GM19395 (cell line): Measurements from ENCODE around the gene CYP27B1.

Experiments used
- ATAC-seq: cut with Tn5 transposase; IDR thresholded peaks from one replicate; pipeline ENCODE4 v1.9.1; 2021; ENCODE audit warnings: mild to moderate bottlenecking, moderate library complexity; ENCODE audit not compliant: unreplicated experiment

Gene CYP27B1

GRCh38 chr12:57766464-57767304 lies at the start of gene CYP27B1:
CYP27B1 (minus strand) TSS chr12:57767078; CDS start chr12:57767041, 37 bp downstream.
- no peak for ATAC-seq

GRCh38 chr12:57816001-57816854 lies 49.4 kb upstream of the CYP27B1 start:
- no peak for ATAC-seq

GRCh38 chr12:57815177-57816000 lies 48.5 kb upstream of the CYP27B1 start:
- ATAC-seq: no peak

GRCh38 chr12:57813971-57814772 lies 47.3 kb upstream of the CYP27B1 start:
- no peak for ATAC-seq

- no peak for ATAC-seq
These were observed 46.5 kb upstream of the CYP27B1 start for GRCh38 chr12:57813111-57813970.

- no peak for ATAC-seq
These were observed 44.3 kb upstream of the CYP27B1 start for GRCh38 chr12:57811028-57811755.

- no peak for ATAC-seq
These were observed 43.6 kb upstream of the CYP27B1 start for GRCh38 chr12:57810450-57810849.

GRCh38 chr12:57809425-57809824 lies 42.5 kb upstream of the CYP27B1 start:
- ATAC-seq: no peak

GRCh38 chr12:57808351-57808750 lies 41.5 kb upstream of the CYP27B1 start:
- ATAC-seq: no peak

- no peak for ATAC-seq
These were observed 40.4 kb upstream of the CYP27B1 start for GRCh38 chr12:57807285-57807684.

GRCh38 chr12:57806677-57807076 lies 39.8 kb upstream of the CYP27B1 start:
- ATAC-seq: no peak

GRCh38 chr12:57803319-57803893 lies 36.5 kb upstream of the CYP27B1 start:
- ATAC-seq: no peak

GRCh38 chr12:57802607-57803006 lies 35.7 kb upstream of the CYP27B1 start:
- ATAC-seq: no peak

GRCh38 chr12:57800965-57801364 lies 34.1 kb upstream of the CYP27B1 start:
- ATAC-seq: no peak

- ATAC-seq: no peak
These were observed 31.1 kb upstream of the CYP27B1 start for GRCh38 chr12:57797933-57798332.

GRCh38 chr12:57796996-57797395 lies 30.1 kb upstream of the CYP27B1 start:
- ATAC-seq: no peak

- no peak for ATAC-seq
These were observed 28.5 kb upstream of the CYP27B1 start for GRCh38 chr12:57795354-57795753.

GRCh38 chr12:57793920-57794319 lies 27.0 kb upstream of the CYP27B1 start:
- no peak for ATAC-seq
